B cell (primary cell): ENCODE results near the gene OR5AK2. TPM values are rescaled to one million over a fixed set of nuclear protein-coding genes. Genes with fewer than 3 reads are reported as not detected.
"Not testable (repeated sequence)": the region's sequence is repeated elsewhere in the genome, so short reads cannot be mapped to it uniquely, and the experiment has no call there.

Source experiments
- ATAC-seq: fragments of 200-7000 bp; cut with Tn5 transposase; one replicate; pipeline ENCODE4 v1.10.0; 2021; ENCODE audit warnings: low read depth, mild to moderate bottlenecking, moderate number of reproducible peaks, moderate library complexity
- CTCF ChIA-PET: fragments of 350-600 bp; sonication (Branson Sonifier 250); formaldehyde crosslinking; loops from one replicate; lab custom pipeline; 2021; ENCODE audit warnings: antibody characterized with exemption, inconsistent platforms; lab: Charles Lee
- POLR2A ChIA-PET: fragments of 350-600 bp; sonication (Branson Sonifier 250); formaldehyde crosslinking; loops from one replicate; lab custom pipeline; 2021; ENCODE audit warnings: antibody characterized with exemption; lab: Charles Lee
- DNase-seq: peaks from one replicate; pipeline ENCODE4 v3.0.0; 2013
- H2AFZ ChIP-seq: 2 replicates; pipeline ENCODE4 v1.6.1; 2012; ENCODE audit warnings: mild to moderate bottlenecking, low read depth, low read length; ENCODE audit not compliant: insufficient read depth, poor library complexity, severe bottlenecking
- H3K27ac ChIP-seq, 2 donors: 1 replicate in 1 of 2; 2 replicates in 1 of 2; pipeline ENCODE4 v1.5.1; 2012 to 2013; ENCODE audit warnings: low read length in 2 of 2, mild to moderate bottlenecking in 2 of 2, moderate library complexity in 1 of 2
- H3K27me3 ChIP-seq, 4 experiments: fragments of 200-600 bp in 1 of 4; sonication (generic) in 1 of 4; replicated peaks in 1 of 4; 1 replicate in 2 of 4; 2 replicates in 2 of 4; pipeline versions ENCODE4 v1.6.1 to v1.7.0; 2013 to 2016; ENCODE audit warnings: low read length in 3 of 4, mild to moderate bottlenecking in 2 of 4, mixed read lengths in 1 of 4, moderate library complexity in 1 of 4; ENCODE audit not compliant: insufficient read depth in 4 of 4, control insufficient read depth in 3 of 4; ENCODE audit errors: control extremely low read depth in 1 of 4
- H3K36me3 ChIP-seq, 2 experiments: replicated peaks in 1 of 2; 1 replicate in 1 of 2; 2 replicates in 1 of 2; pipeline versions ENCODE4 v1.6.1 to v1.7.1; 2013; ENCODE audit warnings: low read length in 1 of 2; ENCODE audit not compliant: insufficient read depth in 2 of 2, control insufficient read depth in 1 of 2; ENCODE audit errors: control extremely low read depth in 1 of 2, extremely low read depth in 1 of 2
- H3K4me1 ChIP-seq, 2 donors: fragments of 200-600 bp in 1 of 2; sonication (generic) in 1 of 2; 1 replicate in 1 of 2; 2 replicates in 1 of 2; pipeline versions ENCODE4 v1.5.1 to v1.6.1; 2013 to 2017; ENCODE audit warnings: low read length in 2 of 2; ENCODE audit not compliant: control insufficient read depth in 2 of 2, insufficient read depth in 2 of 2
- H3K4me2 ChIP-seq: replicated peaks from 2 replicates; pipeline ENCODE3; 2012; ENCODE audit warnings: mild to moderate bottlenecking, low read depth, low read length; ENCODE audit not compliant: poor library complexity, severe bottlenecking
- H3K4me3 ChIP-seq, 5 experiments: fragments of 200-600 bp in 1 of 5; sonication (generic) in 1 of 5; 1 replicate in 3 of 5; 2 replicates in 2 of 5; pipeline versions ENCODE4 v1.5.1 to v1.7.0; 2011 to 2016; ENCODE audit warnings: low read length in 4 of 5, mild to moderate bottlenecking in 4 of 5, low read depth in 2 of 5, control low read depth in 1 of 5, moderate library complexity in 1 of 5; ENCODE audit not compliant: insufficient read depth in 1 of 5; ENCODE audit errors: control extremely low read depth in 1 of 5, extremely low read depth in 1 of 5
- H3K79me2 ChIP-seq: fragments of 200-600 bp; sonication (generic); one replicate; pipeline ENCODE4 v1.6.0; 2016; ENCODE audit warnings: low read length; ENCODE audit not compliant: control insufficient read depth, insufficient read depth
- H3K9ac ChIP-seq: fragments of 200-600 bp; sonication (generic); 2 replicates; pipeline ENCODE4 v1.6.1; 2017; ENCODE audit warnings: mild to moderate bottlenecking, low read length, moderate library complexity
- H3K9me3 ChIP-seq, 3 donors: one replicate each; pipeline versions ENCODE4 v1.6.1 to v1.7.1; 2013; ENCODE audit warnings: low read length in 2 of 3; ENCODE audit not compliant: control insufficient read depth in 2 of 3, insufficient read depth in 1 of 3; ENCODE audit errors: control extremely low read depth in 1 of 3
- H4K20me1 ChIP-seq: 2 replicates; pipeline ENCODE4 v1.6.0; 2012; ENCODE audit warnings: mild to moderate bottlenecking, low read length; ENCODE audit not compliant: insufficient read depth, control insufficient read depth, poor library complexity, severe bottlenecking
- H3K27ac Mint-ChIP-seq: one replicate; pipeline ENCODE4 v1.8.0; 2021; ENCODE audit warnings: mixed read lengths
- H3K27me3 Mint-ChIP-seq: one replicate; pipeline ENCODE4 v1.8.0; 2021; ENCODE audit warnings: mixed read lengths
- H3K4me1 Mint-ChIP-seq: one replicate; pipeline ENCODE4 v1.8.0; 2021; ENCODE audit warnings: mixed read lengths
- H3K4me3 Mint-ChIP-seq: one replicate; pipeline ENCODE4 v1.8.0; 2021; ENCODE audit warnings: mixed read lengths
- H3K9me3 Mint-ChIP-seq: one replicate; pipeline ENCODE4 v1.8.0; 2022; ENCODE audit warnings: mixed read lengths; ENCODE audit not compliant: insufficient read depth
- CTCF ChIP-seq: fragments of 200-600 bp; IDR thresholded peaks from one replicate; pipeline ENCODE4 v1.8.0; 2022; ENCODE audit warnings: antibody characterized with exemption, mild to moderate bottlenecking
- EZH2 ChIP-seq: IDR thresholded peaks from 2 replicates; pipeline ENCODE4 v1.6.1; 2012; ENCODE audit warnings: borderline replicate concordance, low read depth, mild to moderate bottlenecking, moderate library complexity, low read length; ENCODE audit not compliant: insufficient read depth, poor library complexity, severe bottlenecking
- WGBS: methylation state at CpG from one replicate; pipeline ENCODE4 v1.1.5; 2013; ENCODE audit warnings: missing lambda C conversion rate; ENCODE audit not compliant: insufficient coverage; 5-methylcytosine and 5-hydroxymethylcytosine counted together
- intact Hi-C: fragments of 100-400 bp; cut with micrococcal nuclease; formaldehyde crosslinking; loops from one replicate; pipeline ENCODE4 v1.10.0; 2022
- polyA plus RNA-seq: library from polyadenylated mRNA; depleted of rRNA; stranded (reverse); fragments of >200 nt; gene quantifications from 2 replicates; pipeline ENCODE4 v1.2.3, GENCODE V29; 2012
- total RNA-seq, 2 donors: library from RNA; stranded (reverse); fragments of 120-200 nt in 1 of 2; gene quantifications; 1 replicate in 1 of 2; 2 replicates in 1 of 2; pipeline versions ENCODE4 v1.2.3 to v1.2.4, GENCODE V29; 2013 to 2022

The OR5AK2 gene
- total and polyA plus RNA-seq, 2 donors (not counting 1 experiment from before 2014, with no cell fraction given), result not detected

GRCh38 chr11:56948991-56949515 lies 39.7 kb upstream of the OR5AK2 start:
- DNase-seq (no peak), ATAC-seq (no peak)
- Histone ChIP-seq H3K27ac (no peak overlapping the region), H3K4me1 (no peaks in the 10 kb centered on the region), H3K27me3 (no peaks in the 10 kb centered on the region), H4K20me1 (no peaks in the 10 kb centered on the region), H3K4me2 (no peak overlapping the region), H3K36me3 (no peaks in the 10 kb centered on the region), H3K79me2 (no peaks in the 10 kb centered on the region), H3K4me3 (no peak overlapping the region), H3K9ac (no peak overlapping the region), H3K9me3 (peaks cover 0 to 9% (median 5%) of the 10 kb centered on the region in 3 donors), H2AFZ (no peak overlapping the region)
- 88% methylated on average over 2 of the region's 2 CpGs for WGBS
- Mint-ChIP-seq H3K27me3 (no peaks in the 10 kb centered on the region), H3K4me1 (no peaks in the 10 kb centered on the region), H3K27ac (no peak overlapping the region), H3K4me3 (no peak overlapping the region), H3K9me3 (peaks cover 12% of the 10 kb centered on the region)
- intact Hi-C loops, result no loop called here
- ChIA-PET POLR2A (no interaction called here), CTCF (no interaction called here)
- TF ChIP-seq CTCF, result no peak
- TF ChIP-seq EZH2, result no peak

GRCh38 chr11:56950510-56950909 lies 38.2 kb upstream of the OR5AK2 start:
- Mint-ChIP-seq H3K9me3 (peaks cover 10% of the 10 kb centered on the region), H3K27me3 (no peaks in the 10 kb centered on the region), H3K4me1 (no peaks in the 10 kb centered on the region), H3K27ac (no peak overlapping the region), H3K4me3 (no peak overlapping the region)
- Histone ChIP-seq H3K27me3 (no peaks in the 10 kb centered on the region), H3K9me3 (peaks cover 0 to 7% (median 5%) of the 10 kb centered on the region in 3 donors), H3K27ac (no peak overlapping the region), H3K4me3 (no peak overlapping the region), H3K9ac (no peak overlapping the region), H3K79me2 (no peaks in the 10 kb centered on the region), H3K36me3 (no peaks in the 10 kb centered on the region), H2AFZ (no peak overlapping the region), H3K4me1 (no peaks in the 10 kb centered on the region), H3K4me2 (no peak overlapping the region), H4K20me1 (no peaks in the 10 kb centered on the region)
- POLR2A ChIA-PET, result no interaction called here
- DNase-seq (no peak), ATAC-seq (no peak)
- CTCF ChIA-PET, result no interaction called here
- WGBS, result 81% methylated on average over 2 of the region's 2 CpGs
- TF ChIP-seq CTCF (no peak), EZH2 (no peak)
- intact Hi-C loops, result no loop called here

- H3K4me3 Mint-ChIP-seq, H3K79me2 ChIP-seq, H3K27ac Mint-ChIP-seq, ATAC-seq, H3K9ac ChIP-seq, H3K4me3 ChIP-seq, H3K4me1 ChIP-seq, POLR2A ChIA-PET, H3K4me2 ChIP-seq, CTCF ChIA-PET, H3K9me3 Mint-ChIP-seq, intact Hi-C loops, H4K20me1 ChIP-seq, H3K36me3 ChIP-seq, DNase-seq, H2AFZ ChIP-seq, H3K27me3 ChIP-seq, H3K9me3 ChIP-seq, H3K27ac ChIP-seq, H3K4me1 Mint-ChIP-seq, H3K27me3 Mint-ChIP-seq: not testable (repeated sequence)
- WGBS, result no CpG with 5 or more reads among the region's 1 CpG
Measured at GRCh38 chr11:56953907-56954306, 34.8 kb upstream of the OR5AK2 start.
